ENCODE results near the gene CNTN5. TPM values are rescaled to one million over a fixed set of nuclear protein-coding genes. Genes with fewer than 3 reads are reported as not detected.

CNTN5 gene
- polyA plus RNA-seq, 1 donor (not counting 4 experiments of a cell fraction or from before 2014, with no cell fraction given): not detected

DNA sequence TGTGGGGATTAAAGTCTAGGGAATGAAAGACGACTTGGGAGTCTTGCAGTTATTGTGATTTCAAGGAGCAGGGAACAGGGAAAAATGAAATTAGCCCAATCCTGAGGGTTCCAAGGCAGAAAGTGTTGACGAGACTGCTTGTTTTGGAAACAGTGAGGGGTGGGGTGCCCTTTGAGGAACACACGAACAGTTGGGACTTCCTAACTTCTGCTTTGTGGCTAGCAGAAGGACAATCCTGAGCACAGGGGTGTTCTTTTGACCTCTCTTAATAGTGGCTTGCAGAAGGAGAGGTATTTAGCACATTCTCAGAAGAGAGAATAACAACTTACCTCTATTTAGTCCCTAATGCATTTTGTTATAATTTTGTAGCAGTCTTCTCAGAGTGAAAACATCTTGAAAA lies 1120.5 kb downstream of the CNTN5 start:
- no peaks in the 10 kb centered on the region for H3K36me3 ChIP-seq (ENCODE audit: control insufficient read depth in 2 of 2, extremely low read depth in 1 of 2, insufficient read depth in 2 of 2, low read length in 2 of 2)
- dilution Hi-C loops (cut with MboI; ENCODE audit: extremely low pct_ligation_motif_present, low sequenced_read_pairs): no loop called here
- H3K9me1 ChIP-seq (ENCODE audit: control insufficient read depth, extremely low read depth, insufficient read depth, low read length): no peaks in the 10 kb centered on the region
- H3K4me1 ChIP-seq (ENCODE audit: control insufficient read depth, extremely low read depth, insufficient read depth, low read length): no peaks in the 10 kb centered on the region
- FAIRE-seq (no peak), DNase-seq (ENCODE audit: low read depth, low spot score) (no peak)
- H2AFZ ChIP-seq (ENCODE audit: control insufficient read depth, low read length): no peak overlapping the region
- H3K9me3 ChIP-seq (ENCODE audit: control insufficient read depth, low read depth, low read length): no peaks in the 10 kb centered on the region
- no peak overlapping the region for H3K27ac ChIP-seq (ENCODE audit: control insufficient read depth, insufficient read depth, low read length)
- no peak overlapping the region for H3K9ac ChIP-seq (ENCODE audit: control insufficient read depth, extremely low read depth, insufficient read depth, low read length)
- H3K79me2 ChIP-seq (ENCODE audit: control insufficient read depth, insufficient read depth, low read length): no peaks in the 10 kb centered on the region
- H4K20me1 ChIP-seq (ENCODE audit: control insufficient read depth, extremely low read depth, insufficient read depth, low read length): no peaks in the 10 kb centered on the region
- TF ChIP-seq, protein P1, sequence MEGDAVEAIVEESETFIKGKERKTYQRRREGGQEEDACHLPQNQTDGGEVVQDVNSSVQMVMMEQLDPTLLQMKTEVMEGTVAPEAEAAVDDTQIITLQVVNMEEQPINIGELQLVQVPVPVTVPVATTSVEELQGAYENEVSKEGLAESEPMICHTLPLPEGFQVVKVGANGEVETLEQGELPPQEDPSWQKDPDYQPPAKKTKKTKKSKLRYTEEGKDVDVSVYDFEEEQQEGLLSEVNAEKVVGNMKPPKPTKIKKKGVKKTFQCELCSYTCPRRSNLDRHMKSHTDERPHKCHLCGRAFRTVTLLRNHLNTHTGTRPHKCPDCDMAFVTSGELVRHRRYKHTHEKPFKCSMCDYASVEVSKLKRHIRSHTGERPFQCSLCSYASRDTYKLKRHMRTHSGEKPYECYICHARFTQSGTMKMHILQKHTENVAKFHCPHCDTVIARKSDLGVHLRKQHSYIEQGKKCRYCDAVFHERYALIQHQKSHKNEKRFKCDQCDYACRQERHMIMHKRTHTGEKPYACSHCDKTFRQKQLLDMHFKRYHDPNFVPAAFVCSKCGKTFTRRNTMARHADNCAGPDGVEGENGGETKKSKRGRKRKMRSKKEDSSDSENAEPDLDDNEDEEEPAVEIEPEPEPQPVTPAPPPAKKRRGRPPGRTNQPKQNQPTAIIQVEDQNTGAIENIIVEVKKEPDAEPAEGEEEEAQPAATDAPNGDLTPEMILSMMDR (optimal IDR thresholded peaks at IDR 0.05 in 1 of 3, IDR thresholded peaks at IDR 0.05 in 1 of 3, conservative IDR thresholded peaks at IDR 0.05 in 1 of 3; ENCODE audit: extremely low read depth in 1 of 3, insufficient read depth in 2 of 3, low read length in 3 of 3): no peak
- TF ChIP-seq EZH2 (IDR thresholded peaks at IDR 0.05; ENCODE audit: low read length): no peak
- H3K4me3 ChIP-seq (ENCODE audit: control insufficient read depth in 2 of 3, extremely low read depth in 1 of 3, insufficient read depth in 2 of 3, low read depth in 1 of 3, low read length in 3 of 3): no peak overlapping the region
- H3K4me2 ChIP-seq (ENCODE audit: control insufficient read depth, extremely low read depth, insufficient read depth, low read depth, low read length): no peak overlapping the region
- no peaks in the 10 kb centered on the region for H3K27me3 ChIP-seq (ENCODE audit: control insufficient read depth, extremely low read depth, insufficient read depth, low read length)

GRCh38 chr11:100151944-100152343 lies 1131.2 kb downstream of the CNTN5 start:
- no peak for FAIRE-seq
- dilution Hi-C loops (cut with MboI; ENCODE audit: extremely low pct_ligation_motif_present, low sequenced_read_pairs): no loop called here
- H2AFZ ChIP-seq (ENCODE audit: control insufficient read depth, low read length): no peak overlapping the region

More at GRCh38 chr11:100151944-100152343, 1131.2 kb downstream of the CNTN5 start:
- no peaks in the 10 kb centered on the region for H3K4me1 ChIP-seq (ENCODE audit: control insufficient read depth, extremely low read depth, insufficient read depth, low read length)
- DNase-seq (ENCODE audit: low read depth, low spot score): no peak
- H4K20me1 ChIP-seq (ENCODE audit: control insufficient read depth, extremely low read depth, insufficient read depth, low read length): no peaks in the 10 kb centered on the region
- no peaks in the 10 kb centered on the region for H3K27me3 ChIP-seq (ENCODE audit: control insufficient read depth, extremely low read depth, insufficient read depth, low read length)
- no peaks in the 10 kb centered on the region for H3K36me3 ChIP-seq (ENCODE audit: control insufficient read depth in 2 of 2, extremely low read depth in 1 of 2, insufficient read depth in 2 of 2, low read length in 2 of 2)
- no peak overlapping the region for H3K4me2 ChIP-seq (ENCODE audit: control insufficient read depth, extremely low read depth, insufficient read depth, low read depth, low read length)
- no peaks in the 10 kb centered on the region for H3K9me1 ChIP-seq (ENCODE audit: control insufficient read depth, extremely low read depth, insufficient read depth, low read length)
- H3K79me2 ChIP-seq (ENCODE audit: control insufficient read depth, insufficient read depth, low read length): no peaks in the 10 kb centered on the region
- no peaks in the 10 kb centered on the region for H3K9me3 ChIP-seq (ENCODE audit: control insufficient read depth, low read depth, low read length)
- no peak overlapping the region for H3K9ac ChIP-seq (ENCODE audit: control insufficient read depth, extremely low read depth, insufficient read depth, low read length)
- H3K27ac ChIP-seq (ENCODE audit: control insufficient read depth, insufficient read depth, low read length): no peak overlapping the region
- no peak overlapping the region for H3K4me3 ChIP-seq (ENCODE audit: control insufficient read depth in 2 of 3, extremely low read depth in 1 of 3, insufficient read depth in 2 of 3, low read depth in 1 of 3, low read length in 3 of 3)
- TF ChIP-seq, protein P1 (optimal IDR thresholded peaks at IDR 0.05 in 1 of 3, IDR thresholded peaks at IDR 0.05 in 1 of 3, conservative IDR thresholded peaks at IDR 0.05 in 1 of 3; ENCODE audit: extremely low read depth in 1 of 3, insufficient read depth in 2 of 3, low read length in 3 of 3): no peak
- TF ChIP-seq EZH2 (IDR thresholded peaks at IDR 0.05; ENCODE audit: low read length): no peak
